Nephron progenitor cell (in vitro differentiated cells): Measurements from ENCODE around the gene GRB14.

Source experiments
- DNase-seq: peaks from one replicate; pipeline ENCODE4 v3.0.0; 2021
- H3K27ac Mint-ChIP-seq: 2 replicates; pipeline ENCODE4 v1.8.0; 2021; ENCODE audit warnings: mild to moderate bottlenecking, moderate library complexity, mixed read lengths
- H3K27me3 Mint-ChIP-seq: 2 replicates; pipeline ENCODE4 v1.8.0; 2021; ENCODE audit warnings: mild to moderate bottlenecking, low read depth, mixed read lengths; ENCODE audit not compliant: poor library complexity
- H3K36me3 Mint-ChIP-seq: 2 replicates; pipeline ENCODE4 v1.8.0; 2021; ENCODE audit warnings: low read depth, mixed read lengths
- H3K4me1 Mint-ChIP-seq: 2 replicates; pipeline ENCODE4 v1.8.0; 2021; ENCODE audit warnings: mixed read lengths
- H3K4me3 Mint-ChIP-seq: 2 replicates; pipeline ENCODE4 v1.8.0; 2021; ENCODE audit warnings: mild to moderate bottlenecking, moderate library complexity, mixed read lengths
- H3K9me3 Mint-ChIP-seq: 2 replicates; pipeline ENCODE4 v1.8.0; 2021; ENCODE audit warnings: mild to moderate bottlenecking, moderate library complexity, mixed read lengths
- TF ChIP-seq, protein P1 (sequence below): fragments of 200-600 bp; sonication (generic); IDR thresholded peaks from 2 replicates; pipeline ENCODE4 v1.5.0; 2021; ENCODE audit warnings: antibody characterized with exemption

Gene GRB14

DNA sequence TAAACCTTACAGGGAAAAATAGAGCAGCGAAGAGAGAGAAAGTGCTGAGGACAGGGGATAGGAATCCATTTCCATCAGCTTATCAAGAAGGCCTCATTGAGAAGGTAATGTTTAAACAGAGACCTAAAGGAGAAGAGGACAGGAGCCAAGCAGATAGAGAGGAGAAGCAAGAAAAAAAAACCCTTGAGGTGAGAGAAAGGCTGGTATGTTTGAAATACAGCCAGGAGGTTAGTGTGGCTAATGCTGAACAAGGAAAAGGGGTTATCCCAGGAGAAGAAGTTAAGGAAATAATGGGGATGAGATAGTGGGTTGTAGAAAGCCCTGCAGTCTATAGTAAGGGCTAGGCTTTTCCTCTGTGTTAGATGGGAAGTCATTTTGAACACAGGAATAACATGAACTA lies 90.8 kb downstream of the GRB14 start:
- H3K4me3 Mint-ChIP-seq: no peak overlapping the region

DNA sequence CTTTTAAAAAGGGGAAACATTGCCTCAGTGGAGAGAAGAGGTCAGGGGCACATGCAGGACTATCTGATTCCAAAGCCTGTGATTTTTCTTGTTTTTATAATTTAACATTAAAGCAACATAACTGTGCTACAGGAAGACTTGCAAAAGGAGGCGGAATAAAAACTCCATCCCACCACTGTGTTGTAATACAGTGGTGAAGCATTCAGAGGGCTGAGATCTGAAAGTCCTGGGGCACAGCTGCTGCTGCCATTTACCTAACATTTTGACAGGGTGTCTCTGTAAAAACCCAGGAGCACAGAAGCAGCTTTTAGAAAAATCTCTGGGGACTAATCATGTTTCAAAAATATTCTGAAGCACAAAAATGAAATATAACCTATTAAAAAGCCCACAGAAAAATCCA lies 97.6 kb downstream of the GRB14 start:
- Mint-ChIP-seq H3K27me3 (peaks cover 3% of the 10 kb centered on the region), H3K4me1 (no peaks in the 10 kb centered on the region), H3K9me3 (peaks cover 27% of the 10 kb centered on the region), H3K4me3 (no peak overlapping the region), H3K27ac (no peak overlapping the region), H3K36me3 (peaks cover 6% of the 10 kb centered on the region)
- DNase-seq: no peak
- TF ChIP-seq, protein P1, sequence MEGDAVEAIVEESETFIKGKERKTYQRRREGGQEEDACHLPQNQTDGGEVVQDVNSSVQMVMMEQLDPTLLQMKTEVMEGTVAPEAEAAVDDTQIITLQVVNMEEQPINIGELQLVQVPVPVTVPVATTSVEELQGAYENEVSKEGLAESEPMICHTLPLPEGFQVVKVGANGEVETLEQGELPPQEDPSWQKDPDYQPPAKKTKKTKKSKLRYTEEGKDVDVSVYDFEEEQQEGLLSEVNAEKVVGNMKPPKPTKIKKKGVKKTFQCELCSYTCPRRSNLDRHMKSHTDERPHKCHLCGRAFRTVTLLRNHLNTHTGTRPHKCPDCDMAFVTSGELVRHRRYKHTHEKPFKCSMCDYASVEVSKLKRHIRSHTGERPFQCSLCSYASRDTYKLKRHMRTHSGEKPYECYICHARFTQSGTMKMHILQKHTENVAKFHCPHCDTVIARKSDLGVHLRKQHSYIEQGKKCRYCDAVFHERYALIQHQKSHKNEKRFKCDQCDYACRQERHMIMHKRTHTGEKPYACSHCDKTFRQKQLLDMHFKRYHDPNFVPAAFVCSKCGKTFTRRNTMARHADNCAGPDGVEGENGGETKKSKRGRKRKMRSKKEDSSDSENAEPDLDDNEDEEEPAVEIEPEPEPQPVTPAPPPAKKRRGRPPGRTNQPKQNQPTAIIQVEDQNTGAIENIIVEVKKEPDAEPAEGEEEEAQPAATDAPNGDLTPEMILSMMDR: no peak

More for the DNA sequence above, 90.8 kb downstream of the GRB14 start:
- Mint-ChIP-seq H3K27me3 (peaks cover 6% of the 10 kb centered on the region), H3K9me3 (no peaks in the 10 kb centered on the region), H3K27ac (no peak overlapping the region), H3K4me1 (no peaks in the 10 kb centered on the region), H3K36me3 (no peaks in the 10 kb centered on the region)
- DNase-seq: no peak
- TF ChIP-seq, protein P1: no peak

DNA sequence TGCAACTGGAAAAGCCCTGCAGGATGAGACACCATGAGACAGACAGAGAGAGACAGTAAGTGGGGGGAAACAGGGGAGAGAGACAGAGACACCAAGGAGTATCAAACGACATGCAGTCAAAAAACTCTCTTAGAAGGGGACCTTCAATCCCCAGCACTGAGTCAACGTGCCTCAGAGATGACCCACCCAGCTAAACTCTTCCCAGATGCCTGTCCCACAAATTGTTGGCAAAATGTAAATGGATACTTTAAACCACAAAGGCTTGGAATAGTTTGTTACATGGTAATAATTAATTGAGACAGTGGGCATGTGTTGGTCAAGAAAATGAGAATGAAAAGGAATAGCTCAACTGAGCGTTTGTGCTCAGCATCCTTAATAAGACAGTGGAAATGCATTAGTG lies 98.3 kb downstream of the GRB14 start:
- Mint-ChIP-seq H3K27ac (no peak overlapping the region), H3K27me3 (peaks cover 3% of the 10 kb centered on the region), H3K4me3 (no peak overlapping the region), H3K36me3 (peaks cover 6% of the 10 kb centered on the region), H3K4me1 (no peaks in the 10 kb centered on the region), H3K9me3 (peaks cover 34% of the 10 kb centered on the region)
- TF ChIP-seq, protein P1: no peak
- DNase-seq: no peak

DNA sequence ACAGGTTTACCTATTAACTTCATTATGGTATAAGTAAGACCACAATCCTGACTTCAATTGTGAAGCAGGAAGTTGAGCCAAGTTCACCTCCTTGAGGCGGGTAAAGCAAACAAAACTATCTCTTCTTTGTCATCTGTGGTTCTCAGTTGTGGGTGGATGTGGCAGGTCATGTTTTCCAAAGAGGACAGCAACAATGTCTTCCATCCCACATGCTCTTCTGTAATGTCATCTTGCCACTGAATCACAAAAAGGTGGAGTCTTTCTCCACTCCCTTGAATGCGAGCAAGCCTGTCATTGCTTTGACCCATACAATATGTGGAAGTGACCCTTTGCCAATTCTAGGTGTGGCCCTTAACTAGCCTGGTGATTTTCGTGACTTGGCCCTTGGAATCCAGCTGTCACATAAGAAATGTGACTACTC lies 98.7 kb downstream of the GRB14 start:
- Mint-ChIP-seq H3K4me3 (no peak overlapping the region), H3K36me3 (peaks cover 7% of the 10 kb centered on the region), H3K4me1 (no peaks in the 10 kb centered on the region), H3K27ac (no peak overlapping the region), H3K9me3 (peaks cover 36% of the 10 kb centered on the region), H3K27me3 (peaks cover 3% of the 10 kb centered on the region)
- TF ChIP-seq, protein P1: no peak
- no peak for DNase-seq

DNA sequence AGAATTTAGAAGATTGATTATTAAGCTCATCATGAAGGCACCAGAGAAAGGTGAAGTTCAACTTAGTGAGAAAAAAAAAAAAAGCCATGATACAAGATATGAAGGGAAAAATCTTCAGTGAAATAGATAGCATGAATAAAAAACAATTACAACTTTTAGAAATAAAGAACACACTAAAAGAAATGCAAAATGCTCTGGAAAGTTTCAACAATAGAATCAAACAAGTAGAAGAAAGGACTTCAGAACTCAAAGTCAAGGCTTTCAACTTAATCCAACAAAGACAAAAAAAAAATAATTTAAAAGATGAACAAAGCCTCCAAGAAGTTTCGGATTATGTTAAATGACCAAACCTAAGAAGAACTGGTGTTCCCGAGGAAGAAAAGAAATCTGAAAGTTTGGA lies 105.5 kb downstream of the GRB14 start:
- peaks cover 25% of the 10 kb centered on the region for H3K36me3 Mint-ChIP-seq
- no peaks in the 10 kb centered on the region for H3K4me1 Mint-ChIP-seq

DNA sequence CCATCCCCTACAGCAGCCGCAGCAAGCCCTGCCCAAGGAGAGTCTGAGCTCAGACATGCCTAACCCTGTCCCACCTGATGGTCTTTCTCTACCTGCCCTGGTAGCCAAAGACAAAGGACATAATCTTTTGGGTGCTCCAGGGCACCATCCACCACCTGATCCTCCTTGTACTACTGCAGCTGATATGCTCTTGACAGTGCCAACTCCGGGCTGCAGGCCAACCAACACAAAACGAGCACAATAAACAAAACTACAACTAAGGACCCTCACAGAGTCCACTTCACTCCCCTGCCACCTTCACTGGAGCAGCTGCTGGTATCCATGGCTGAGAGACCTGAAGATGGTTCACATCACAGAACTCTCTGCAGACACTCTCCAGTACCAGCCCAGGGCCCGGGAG lies 106.3 kb downstream of the GRB14 start:
- Mint-ChIP-seq H3K36me3 (peaks cover 20% of the 10 kb centered on the region), H3K27ac (no peak overlapping the region), H3K4me3 (no peak overlapping the region), H3K4me1 (no peaks in the 10 kb centered on the region), H3K9me3 (peaks cover 54% of the 10 kb centered on the region), H3K27me3 (no peaks in the 10 kb centered on the region)
- TF ChIP-seq, protein P1: no peak
- DNase-seq: no peak

More for the DNA sequence above, 105.5 kb downstream of the GRB14 start:
- no peak overlapping the region for H3K4me3 Mint-ChIP-seq
- H3K9me3 Mint-ChIP-seq: peaks cover 61% of the 10 kb centered on the region
- peaks cover 3% of the 10 kb centered on the region for H3K27me3 Mint-ChIP-seq
- DNase-seq: no peak
- no peak overlapping the region for H3K27ac Mint-ChIP-seq
- TF ChIP-seq, protein P1: no peak
